HG03097 (cell line): ENCODE data around the gene MRPL34.
"Not testable (repeated sequence)": the region's sequence is repeated elsewhere in the genome, so short reads cannot be mapped to it uniquely, and the experiment has no call there.

Experiments used
- ATAC-seq: cut with Tn5 transposase; IDR thresholded peaks from one replicate; pipeline ENCODE4 v1.9.1; 2021; ENCODE audit not compliant: unreplicated experiment, low FRiP score

The MRPL34 gene

GRCh38 chr19:17283504-17283996 lies 22.1 kb upstream of the MRPL34 start:
- ATAC-seq = no peak

- no peak for ATAC-seq
Measured at GRCh38 chr19:17285415-17286135, 20.1 kb upstream of the MRPL34 start.

- ATAC-seq = no peak
Measured at GRCh38 chr19:17286263-17286662, 19.4 kb upstream of the MRPL34 start.

GRCh38 chr19:17286752-17287151 lies 18.9 kb upstream of the MRPL34 start:
- ATAC-seq = no peak

GRCh38 chr19:17289489-17289888 lies 16.2 kb upstream of the MRPL34 start:
- ATAC-seq = no peak

- ATAC-seq = peak; percentile 65
Measured at GRCh38 chr19:17292301-17293074, 13.2 kb upstream of the MRPL34 start.

- ATAC-seq = no peak
Measured at GRCh38 chr19:17293605-17294004, 12.1 kb upstream of the MRPL34 start.

GRCh38 chr19:17294051-17294891 lies 11.4 kb upstream of the MRPL34 start:
- ATAC-seq = no peak

GRCh38 chr19:17295551-17295950 lies 10.1 kb upstream of the MRPL34 start:
- ATAC-seq = not testable (repeated sequence)

GRCh38 chr19:17296273-17296672 lies 9.4 kb upstream of the MRPL34 start:
- ATAC-seq = no peak

GRCh38 chr19:17296976-17297375 lies 8.7 kb upstream of the MRPL34 start:
- no peak for ATAC-seq

- no peak for ATAC-seq
Measured at GRCh38 chr19:17300992-17301619, 4.6 kb upstream of the MRPL34 start.

- no peak for ATAC-seq
Measured at GRCh38 chr19:17302391-17303166, 3.1 kb upstream of the MRPL34 start.

- peak; percentile 50 for ATAC-seq
Measured at GRCh38 chr19:17303167-17303939, 2.3 kb upstream of the MRPL34 start, which contains the start of gene ABHD8. Gene ABHD8, minus strand, starts transcription at chr19:17303425. Its CDS starts 1,809 bp downstream, at chr19:17301616.

- no peak for ATAC-seq
Measured at GRCh38 chr19:17303940-17304267, 1.8 kb upstream of the MRPL34 start.

GRCh38 chr19:17304386-17305215 lies 1.1 kb upstream of the MRPL34 start:
- no peak for ATAC-seq

- no peak for ATAC-seq
Measured at GRCh38 chr19:17305216-17305516, 506 bp upstream of the MRPL34 start.

GRCh38 chr19:17306285-17306714 lies 628 bp downstream of the MRPL34 start:
- no peak for ATAC-seq
